Medulla oblongata (tissue), 1 donor: ENCODE measurements around the gene GOLGA5.

Source experiments
- DNase-seq: peaks from one replicate; pipeline ENCODE4 v3.0.0-alpha.2; 2015; ENCODE audit errors: extremely low spot score

The GOLGA5 gene

GRCh38 chr14:92883066-92883465 is 89.0 kb downstream of the GOLGA5 start:
- DNase-seq: no peak

DNA sequence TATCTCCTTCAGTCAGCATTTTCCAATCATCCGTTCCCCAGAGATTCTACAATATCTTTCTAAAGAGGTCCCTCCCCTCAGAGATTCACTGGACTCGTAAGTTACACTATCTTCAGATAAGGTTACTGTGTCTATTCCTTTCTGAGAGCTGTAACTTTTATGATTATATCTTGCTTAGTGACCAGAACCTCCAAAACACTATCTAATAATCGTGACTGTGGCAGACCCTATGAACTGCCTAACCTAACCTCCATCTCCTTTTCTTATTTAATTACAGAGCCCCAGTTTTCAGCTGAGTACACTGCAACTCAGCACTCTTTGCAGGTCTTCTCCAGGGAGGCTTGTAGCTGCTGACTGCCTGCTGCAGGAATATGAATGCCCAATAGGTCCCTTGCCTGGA is 90.3 kb downstream of the GOLGA5 start:
- no peak for DNase-seq

GRCh38 chr14:92885279-92886061 is 91.4 kb downstream of the GOLGA5 start:
- no peak for DNase-seq

DNA sequence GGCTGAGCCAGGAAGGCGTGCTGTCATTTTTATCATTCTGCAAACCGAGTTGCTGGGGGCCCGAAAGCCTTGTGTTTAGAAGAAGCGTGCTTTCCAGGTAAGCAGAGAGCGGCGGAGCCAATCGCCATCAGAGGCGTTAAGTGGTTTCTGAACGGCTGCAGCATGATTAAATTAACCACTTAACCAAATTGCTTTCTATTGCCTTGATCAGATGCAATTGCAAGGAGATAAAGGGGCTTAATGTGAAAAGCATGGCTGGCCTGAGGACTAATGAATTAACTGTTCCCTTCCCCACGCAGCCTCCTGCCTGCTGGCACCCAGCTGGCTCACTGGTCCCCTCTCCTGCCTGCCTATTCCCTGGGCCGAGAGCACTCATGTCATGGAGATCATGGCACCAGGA is 92.2 kb downstream of the GOLGA5 start:
- no peak for DNase-seq

GRCh38 chr14:92887157-92887556 is 93.1 kb downstream of the GOLGA5 start:
- DNase-seq: no peak

GRCh38 chr14:92888896-92889295 is 94.8 kb downstream of the GOLGA5 start:
- no peak for DNase-seq
